ENCODE data around the gene SEPTIN1. TPM values are rescaled to one million over a fixed set of nuclear protein-coding genes. Genes with fewer than 3 reads are reported as not detected.

Gene SEPTIN1
- total RNA-seq, 4 donors from 2014 or later, result 2.8 to 9.8 (median 4.8) TPM

- no peak for DNase-seq
Observed at GRCh38 chr16:30368792-30369090, 13.6 kb downstream of the SEPTIN1 start.

DNA sequence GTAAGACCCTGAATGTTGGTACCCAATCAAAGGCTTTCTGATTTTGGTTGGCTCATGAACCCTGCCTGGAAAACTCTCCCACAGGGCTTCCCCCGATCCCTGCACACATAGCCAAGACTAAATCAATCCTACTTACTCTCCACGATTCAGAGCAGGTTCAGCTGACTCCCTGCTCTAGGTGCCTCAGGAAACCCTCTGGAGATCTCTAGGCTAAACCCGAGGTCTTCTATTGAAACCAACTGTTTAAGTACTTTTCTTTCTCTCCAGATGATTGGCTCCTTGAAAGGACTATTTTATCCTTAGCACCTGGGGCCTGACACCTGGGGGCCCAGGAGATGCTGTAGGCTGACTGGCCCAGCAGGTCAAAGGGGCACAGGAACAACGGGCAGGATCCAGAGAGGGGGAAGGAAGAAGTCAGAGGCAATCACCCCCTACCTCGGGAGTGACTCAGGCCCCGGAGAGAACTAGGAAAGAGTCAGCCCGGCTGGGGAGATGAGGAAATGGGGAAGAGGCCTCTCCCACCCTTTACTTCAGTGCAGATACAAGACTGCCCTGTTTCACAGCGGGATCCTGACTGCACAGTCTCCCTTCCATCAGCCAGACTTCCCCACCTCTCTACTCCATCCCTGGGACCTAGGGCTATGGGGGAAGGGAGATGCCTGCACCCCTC, 14.1 kb downstream of the SEPTIN1 start:
- peak; percentile 13 for TF ChIP-seq POLR2A (IDR thresholded peaks at IDR 0.05)
- no peak for TF ChIP-seq CTCF (IDR thresholded peaks at IDR 0.05)
- Histone ChIP-seq H3K9me3 (no peaks in the 10 kb centered on the region), H3K27ac (peak overlapping the region; percentile 85 to 92 (median 88)), H3K4me3 (peak overlapping the region; percentile 96 to 98 (median 97)), H3K36me3 (peaks cover 0 to 8% (median 4%) of the 10 kb centered on the region in 4 donors), H3K4me1 (peaks cover 11 to 41% (median 33%) of the 10 kb centered on the region in 4 donors), H3K27me3 (no peaks in the 10 kb centered on the region)
- 0 to 2% methylated on average over 1 to 8 of the region's 8 CpGs for WGBS, 2 donors (ENCODE audit: low coverage in 1 of 2)
- DNase-seq, result no peak
- in situ Hi-C loops (cut with MboI; ENCODE audit: low pct_ligation_motif_present in 1 of 4, low pct_unique_long_range_greater_than_20kb in 1 of 4, low sequenced_read_pairs in 3 of 4) (no loop called here), intact Hi-C loops (cut with DNase I; ENCODE audit: low total_unique reads) (no loop called here)

More at GRCh38 chr16:30368792-30369090, 13.6 kb downstream of the SEPTIN1 start:
- H3K9me3 ChIP-seq, result no peaks in the 10 kb centered on the region
- H3K4me1 ChIP-seq, result peaks cover 11 to 41% (median 33%) of the 10 kb centered on the region in 4 donors
- WGBS, 2 donors (ENCODE audit: low coverage in 1 of 2), result 3 to 11% methylated on average over 3 to 4 of the region's 4 CpGs
- no peaks in the 10 kb centered on the region for H3K27me3 ChIP-seq
- peak overlapping the region; percentile 85 to 92 (median 88) for H3K27ac ChIP-seq
- no peak for TF ChIP-seq POLR2AphosphoS5 (IDR thresholded peaks at IDR 0.05)
- TF ChIP-seq POLR2A (IDR thresholded peaks at IDR 0.05), result no peak
- TF ChIP-seq CTCF (IDR thresholded peaks at IDR 0.05), result no peak
- no peak for TF ChIP-seq EP300 (IDR thresholded peaks at IDR 0.05; ENCODE audit: low read depth)
- peak overlapping the region; percentile 96 to 98 (median 97) for H3K4me3 ChIP-seq
- intact Hi-C loops (cut with DNase I; ENCODE audit: low total_unique reads), result no loop called here
- H3K36me3 ChIP-seq, result peaks cover 0 to 8% (median 4%) of the 10 kb centered on the region in 4 donors
- in situ Hi-C loops (cut with MboI; ENCODE audit: low pct_ligation_motif_present in 1 of 4, low pct_unique_long_range_greater_than_20kb in 1 of 4, low sequenced_read_pairs in 3 of 4), result no loop called here

DNA sequence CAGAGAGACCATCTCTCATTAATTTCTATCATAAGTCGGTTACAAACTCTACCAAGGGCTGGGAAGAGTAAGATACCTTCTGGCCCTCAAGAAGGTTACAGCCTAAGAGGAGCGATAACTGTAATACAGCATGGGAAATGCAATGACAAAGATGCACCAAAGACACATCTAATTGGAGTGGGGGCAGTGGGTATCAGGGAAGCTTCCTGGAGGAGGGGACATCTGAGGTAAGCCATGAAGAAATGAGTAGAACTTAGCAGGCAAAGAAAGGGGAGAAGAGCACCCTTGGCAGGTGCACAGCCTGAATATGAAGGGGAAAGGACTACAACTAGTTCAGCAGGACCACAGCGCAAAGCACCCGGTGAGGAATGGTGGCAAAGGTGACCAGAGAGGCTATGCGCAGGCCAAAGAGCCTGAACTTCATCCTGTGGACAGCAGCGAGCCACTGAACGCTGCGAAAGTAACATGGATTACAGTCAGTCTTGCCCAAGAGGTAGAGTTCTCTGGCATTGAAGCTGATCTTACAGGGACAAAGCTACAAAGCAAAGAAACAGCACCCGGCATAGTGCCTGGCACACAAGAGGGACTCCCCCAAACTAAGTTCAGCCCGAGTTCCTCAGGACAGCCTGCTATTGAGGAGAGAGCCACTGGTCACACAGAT, 14.9 kb downstream of the SEPTIN1 start:
- no peak for DNase-seq
- Histone ChIP-seq H3K27me3 (no peaks in the 10 kb centered on the region), H3K4me3 (peak overlapping the region in 3 of 4 donors; percentile 96 to 98 (median 98)), H3K27ac (peak overlapping the region; percentile 85 to 92 (median 88)), H3K36me3 (peaks cover 0 to 11% (median 5%) of the 10 kb centered on the region in 4 donors), H3K4me1 (peaks cover 11 to 41% (median 33%) of the 10 kb centered on the region in 4 donors), H3K9me3 (no peaks in the 10 kb centered on the region)
- 54 to 59% methylated on average over 8 to 10 of the region's 10 CpGs for WGBS, 2 donors (ENCODE audit: low coverage in 1 of 2)
- intact Hi-C loops (cut with DNase I; ENCODE audit: low total_unique reads) (no loop called here), in situ Hi-C loops (cut with MboI; ENCODE audit: low pct_ligation_motif_present in 1 of 4, low pct_unique_long_range_greater_than_20kb in 1 of 4, low sequenced_read_pairs in 3 of 4) (no loop called here)
- TF ChIP-seq POLR2AphosphoS5 (IDR thresholded peaks at IDR 0.05) (no peak), CTCF (IDR thresholded peaks at IDR 0.05) (no peak), POLR2A (IDR thresholded peaks at IDR 0.05) (no peak), EP300 (IDR thresholded peaks at IDR 0.05; ENCODE audit: low read depth) (no peak)

DNA sequence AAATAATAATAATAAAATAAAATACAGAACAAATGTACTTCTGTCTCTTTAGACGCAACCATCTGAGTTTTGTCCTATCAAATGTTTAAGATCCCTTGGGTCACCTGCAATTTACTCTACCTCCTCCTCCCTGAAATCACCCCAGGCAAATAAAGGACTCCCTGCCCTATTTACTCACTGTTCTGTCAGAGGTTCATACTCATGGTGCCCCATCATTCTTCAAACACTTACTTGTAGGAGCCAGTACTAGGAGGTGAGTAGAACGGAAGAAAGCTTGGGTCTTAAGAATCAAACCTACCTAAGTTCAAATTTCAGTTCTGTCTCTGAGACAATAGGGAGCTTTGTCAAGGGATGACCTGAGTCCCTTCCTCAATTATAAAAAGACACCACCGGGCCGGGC, 15.8 kb downstream of the SEPTIN1 start:
- peaks cover 0 to 14% (median 6%) of the 10 kb centered on the region in 4 donors for H3K36me3 ChIP-seq
- H3K27ac ChIP-seq, result no peak overlapping the region
- 85 to 90% methylated on average over 2 to 4 of the region's 4 CpGs for WGBS, 2 donors (ENCODE audit: low coverage in 1 of 2)
- DNase-seq, result no peak
- peaks cover 11 to 39% (median 32%) of the 10 kb centered on the region in 4 donors for H3K4me1 ChIP-seq
- no peaks in the 10 kb centered on the region for H3K9me3 ChIP-seq
- TF ChIP-seq POLR2AphosphoS5 (IDR thresholded peaks at IDR 0.05) (no peak), CTCF (IDR thresholded peaks at IDR 0.05) (no peak), EP300 (IDR thresholded peaks at IDR 0.05; ENCODE audit: low read depth) (no peak), POLR2A (IDR thresholded peaks at IDR 0.05) (no peak)
- intact Hi-C loops (cut with DNase I; ENCODE audit: low total_unique reads) (no loop called here), in situ Hi-C loops (cut with MboI; ENCODE audit: low pct_ligation_motif_present in 1 of 4, low pct_unique_long_range_greater_than_20kb in 1 of 4, low sequenced_read_pairs in 3 of 4) (no loop called here)
- H3K27me3 ChIP-seq, result no peaks in the 10 kb centered on the region
- no peak overlapping the region for H3K4me3 ChIP-seq

Data from transverse colon (tissue), 4 donors.